ENCODE measurements around the gene ARID3A. TPM values are rescaled to one million over a fixed set of nuclear protein-coding genes. Genes with fewer than 3 reads are reported as not detected.

Gene ARID3A
- total RNA-seq, 4 donors from 2014 or later = 1.3 to 22.0 (median 3.8) TPM

- H3K27ac ChIP-seq = no peak overlapping the region
Observed at GRCh38 chr19:1015061-1015781, 89.4 kb downstream of the ARID3A start.

GRCh38 chr19:1015782-1016646 is 90.2 kb downstream of the ARID3A start:
- Histone ChIP-seq H3K4me1 (peaks cover 6 to 39% of the 10 kb centered on the region in 2 donors), H3K27me3 (no peaks in the 10 kb centered on the region), H3K27ac (no peak overlapping the region), H3K36me3 (no peaks in the 10 kb centered on the region), H3K9me3 (no peaks in the 10 kb centered on the region), H3K4me3 (no peak overlapping the region)
- intact Hi-C loops (cut with DNase I; ENCODE audit: low total_unique reads) = loop anchor here (5.0 kb wide), 1 partner anchor 176 kb away; no protein-coding TSS in a partner anchor
- TF ChIP-seq POLR2A (IDR thresholded peaks at IDR 0.05) (no peak), CTCF (IDR thresholded peaks at IDR 0.05) (no peak)
- DNase-seq = no peak

More at GRCh38 chr19:1015061-1015781, 89.4 kb downstream of the ARID3A start:
- no peak for TF ChIP-seq POLR2A (IDR thresholded peaks at IDR 0.05)
- TF ChIP-seq CTCF (IDR thresholded peaks at IDR 0.05) = no peak
- Histone ChIP-seq H3K9me3 (no peaks in the 10 kb centered on the region), H3K27me3 (no peaks in the 10 kb centered on the region), H3K36me3 (no peaks in the 10 kb centered on the region), H3K4me1 (peaks cover 6 to 39% of the 10 kb centered on the region in 2 donors), H3K4me3 (no peak overlapping the region)
- DNase-seq = no peak
- intact Hi-C loops (cut with DNase I; ENCODE audit: low total_unique reads) = loop anchor here (5.0 kb wide), 1 partner anchor 177 kb away; no protein-coding TSS in a partner anchor

GRCh38 chr19:1016647-1017114 is 90.8 kb downstream of the ARID3A start:
- TF ChIP-seq CTCF (IDR thresholded peaks at IDR 0.05) = no peak
- no peak for TF ChIP-seq POLR2A (IDR thresholded peaks at IDR 0.05)
- DNase-seq = no peak
- Histone ChIP-seq H3K9me3 (no peaks in the 10 kb centered on the region), H3K4me3 (no peak overlapping the region), H3K36me3 (no peaks in the 10 kb centered on the region), H3K4me1 (peaks cover 6 to 39% of the 10 kb centered on the region in 2 donors), H3K27ac (no peak overlapping the region), H3K27me3 (no peaks in the 10 kb centered on the region)
- intact Hi-C loops (cut with DNase I; ENCODE audit: low total_unique reads) = loop anchor here (5.0 kb wide), 1 partner anchor 176 kb away; no protein-coding TSS in a partner anchor

- H3K36me3 ChIP-seq = no peaks in the 10 kb centered on the region
- peaks cover 6 to 39% of the 10 kb centered on the region in 2 donors for H3K4me1 ChIP-seq
- H3K4me3 ChIP-seq = no peak overlapping the region
- no peak for DNase-seq
- TF ChIP-seq POLR2A (IDR thresholded peaks at IDR 0.05) (no peak), CTCF (IDR thresholded peaks at IDR 0.05) (no peak)
- intact Hi-C loops (cut with DNase I; ENCODE audit: low total_unique reads) = loop anchor here (5.0 kb wide), 1 partner anchor 175 kb away; no protein-coding TSS in a partner anchor
- H3K9me3 ChIP-seq = no peaks in the 10 kb centered on the region
- H3K27me3 ChIP-seq = no peaks in the 10 kb centered on the region
- H3K27ac ChIP-seq = no peak overlapping the region
Observed at GRCh38 chr19:1017115-1017905, 91.5 kb downstream of the ARID3A start.

Data from uterus (tissue), 4 donors.